K562 (cell line): ENCODE measurements around the gene KRTAP16-1.

ENCODE experiments used
- BRCA1 ChIP-seq, 2 experiments: fragments of 450-650 bp in 1 of 2; sonication (generic) in 1 of 2; formaldehyde crosslinking in 1 of 2; IDR thresholded peaks; 2 replicates each; pipeline versions ENCODE4 v1.5.0 to v1.6.1; 2017 to 2020; ENCODE audit warnings: mild to moderate bottlenecking in 1 of 2, missing genetic modification reagents in 1 of 2
- ESRRB ChIP-seq: fragments of 250-450 bp; sonication (Bioruptor Pico); IDR thresholded peaks from 2 replicates; pipeline ENCODE4 v1.5.0; 2020; ENCODE audit warnings: mild to moderate bottlenecking, moderate library complexity, borderline replicate concordance
- NFRKB ChIP-seq: fragments of 450-650 bp; IDR thresholded peaks from 2 replicates; pipeline ENCODE4 v1.6.1; 2016; ENCODE audit warnings: low read depth
- NR2F6 ChIP-seq: fragments of 450-650 bp; formaldehyde crosslinking; IDR thresholded peaks from 2 replicates; pipeline ENCODE4 v1.4.0; 2020; ENCODE audit warnings: mild to moderate bottlenecking
- POLR2A ChIP-seq: fragments of 450-650 bp; conservative IDR thresholded peaks from 2 replicates; pipeline ENCODE4 v1.6.1; 2016
- TF ChIP-seq, protein P1 (sequence below): fragments of 250-450 bp; sonication (Bioruptor Pico); IDR thresholded peaks from 2 replicates; pipeline ENCODE4 v1.8.0; 2021; ENCODE audit warnings: moderate library complexity, mild to moderate bottlenecking, inconsistent platforms

DNA sequence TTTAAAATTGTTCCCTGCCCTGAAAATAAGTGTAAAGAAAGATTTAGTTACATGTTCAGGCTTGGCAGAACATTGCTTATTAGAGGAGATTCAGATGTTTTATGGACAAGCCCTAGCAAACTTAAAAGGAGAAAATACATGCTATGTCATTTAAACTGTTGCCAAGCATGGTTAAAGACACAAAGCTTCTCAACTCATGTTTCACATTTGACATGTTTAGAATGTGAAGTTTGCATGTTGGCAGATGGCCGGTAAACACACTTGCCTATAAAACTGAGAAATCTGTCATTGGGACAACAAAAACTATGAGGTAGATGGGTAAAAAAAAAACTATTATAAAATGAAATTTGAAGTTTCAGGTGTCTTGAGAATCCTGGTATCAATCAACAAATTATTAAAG lies 12.3 kb downstream of the KRTAP16-1 start:
- no peak for TF ChIP-seq POLR2A
- TF ChIP-seq, protein P1, sequence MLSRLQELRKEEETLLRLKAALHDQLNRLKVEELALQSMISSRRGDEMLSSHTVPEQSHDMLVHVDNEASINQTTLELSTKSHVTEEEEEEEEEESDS (CRISPR knock-in tag): no peak
- no peak for TF ChIP-seq NFRKB
- no peak for TF ChIP-seq BRCA1 (IDR thresholded peaks at IDR 0.05)
- no peak for TF ChIP-seq BRCA1 (CRISPR knock-in tag; IDR thresholded peaks at IDR 0.05)
- no peak for TF ChIP-seq NR2F6
- TF ChIP-seq ESRRB (CRISPR knock-in tag): no peak
